ENCODE results near the gene MANBA.
"Not testable (repeated sequence)": the region's sequence is repeated elsewhere in the genome, so short reads cannot be mapped to it uniquely, and the experiment has no call there.

MANBA gene

GRCh38 chr4:102761296-102761701 lies 531 bp upstream of the MANBA start:
- DNase-seq: no peak

- DNase-seq: no peak
Observed at GRCh38 chr4:102759831-102760644, 730 bp downstream of the MANBA start.

GRCh38 chr4:102758241-102759160 lies 2.3 kb downstream of the MANBA start:
- no peak for DNase-seq

- DNase-seq: no peak
Observed at GRCh38 chr4:102757681-102758080, 3.1 kb downstream of the MANBA start.

GRCh38 chr4:102754044-102754443 lies 6.7 kb downstream of the MANBA start:
- DNase-seq: no peak

GRCh38 chr4:102751941-102752340 lies 8.8 kb downstream of the MANBA start:
- DNase-seq: no peak

- DNase-seq: not testable (repeated sequence)
Observed at GRCh38 chr4:102743352-102743751, 17.4 kb downstream of the MANBA start.

GRCh38 chr4:102738802-102739201 lies 22.0 kb downstream of the MANBA start:
- not testable (repeated sequence) for DNase-seq

GRCh38 chr4:102736636-102737549 lies 23.9 kb downstream of the MANBA start:
- DNase-seq: no peak

GRCh38 chr4:102735582-102735981 lies 25.2 kb downstream of the MANBA start:
- DNase-seq: no peak

GRCh38 chr4:102734591-102735385 lies 26.0 kb downstream of the MANBA start:
- no peak for DNase-seq

GRCh38 chr4:102734116-102734515 lies 26.7 kb downstream of the MANBA start:
- DNase-seq: no peak

GRCh38 chr4:102733084-102733483 lies 27.7 kb downstream of the MANBA start:
- DNase-seq: no peak

- DNase-seq: no peak
Observed at GRCh38 chr4:102732678-102733077, 28.1 kb downstream of the MANBA start.

GRCh38 chr4:102730968-102731533 lies 29.7 kb downstream of the MANBA start:
- no peak for DNase-seq

GRCh38 chr4:102729486-102729885 lies 31.3 kb downstream of the MANBA start:
- DNase-seq: not testable (repeated sequence)

- DNase-seq: not testable (repeated sequence)
Observed at GRCh38 chr4:102726919-102727318, 33.8 kb downstream of the MANBA start.

- no peak for DNase-seq
Observed at GRCh38 chr4:102726068-102726467, 34.7 kb downstream of the MANBA start.

GRCh38 chr4:102725229-102725628 lies 35.5 kb downstream of the MANBA start:
- DNase-seq: no peak

GRCh38 chr4:102723511-102723910 lies 37.3 kb downstream of the MANBA start:
- no peak for DNase-seq

- no peak for DNase-seq
Observed at GRCh38 chr4:102722740-102723139, 38.0 kb downstream of the MANBA start.
